GM12875 (cell line): ENCODE measurements around the gene USP34.

Source experiments
- H3K4me3 ChIP-seq: one replicate; pipeline ENCODE4 v1.5.1; 2011; ENCODE audit warnings: low read depth, low read length, control low read depth
- CTCF ChIP-seq: IDR thresholded peaks from 2 replicates; pipeline ENCODE4 v1.5.1; 2011; ENCODE audit warnings: low read depth, mild to moderate bottlenecking, control low read depth, inconsistent platforms, low read length, moderate library complexity, borderline replicate concordance; ENCODE audit not compliant: insufficient read depth

Gene USP34

GRCh38 chr2:61420991-61421544, 49.8 kb downstream of the USP34 start:
- H3K4me3 ChIP-seq, result no peak overlapping the region
- TF ChIP-seq CTCF, result no peak

- no peak for TF ChIP-seq CTCF
- no peak overlapping the region for H3K4me3 ChIP-seq
These were observed 51.3 kb downstream of the USP34 start for GRCh38 chr2:61419570-61419969.

- TF ChIP-seq CTCF, result no peak
- no peak overlapping the region for H3K4me3 ChIP-seq
These were observed 51.8 kb downstream of the USP34 start for GRCh38 chr2:61419129-61419528.

- no peak overlapping the region for H3K4me3 ChIP-seq
- no peak for TF ChIP-seq CTCF
These were observed 53.8 kb downstream of the USP34 start for GRCh38 chr2:61416871-61417645.

- H3K4me3 ChIP-seq, result no peak overlapping the region
- no peak for TF ChIP-seq CTCF
These were observed 55.6 kb downstream of the USP34 start for GRCh38 chr2:61415265-61415664.

GRCh38 chr2:61414674-61415073, 56.2 kb downstream of the USP34 start:
- TF ChIP-seq CTCF, result no peak
- H3K4me3 ChIP-seq, result no peak overlapping the region

GRCh38 chr2:61411109-61411508, 59.8 kb downstream of the USP34 start:
- no peak overlapping the region for H3K4me3 ChIP-seq
- TF ChIP-seq CTCF, result no peak
